GM12878 (cell line): ENCODE data around the gene CYSLTR2. TPM values are rescaled to one million over a fixed set of nuclear protein-coding genes. Genes with fewer than 3 reads are reported as not detected.

Source experiments
- ATAC-seq: fragments of 200-7000 bp; cut with Tn5 transposase; 3 replicates; pipeline ENCODE4 v1.9.1; 2020; ENCODE audit warnings: mild to moderate bottlenecking, moderate library complexity
- BruUV-seq: library from RNA; stranded (reverse); fragments of 400-500 nt; replicated peaks from 2 replicates; lab custom pipeline; 2021; lab: Mats Ljungman, UMichigan
- CTCF ChIA-PET: fragments of 300-600 bp; sonication (Branson Sonifier 250); formaldehyde crosslinking; extraction: SDS; loops from one replicate; lab custom pipeline; 2021; ENCODE audit warnings: inconsistent platforms; lab: Yijun Ruan, JAX
- POLR2A ChIA-PET: fragments of 350-600 bp; formaldehyde crosslinking; extraction: SDS; loops from one replicate; lab custom pipeline; 2021; ENCODE audit warnings: inconsistent platforms; lab: Charles Lee
- RAD21 ChIA-PET: fragments of 300-600 bp; sonication (Branson Sonifier 250); formaldehyde crosslinking; loops from one replicate; lab custom pipeline; 2023; ENCODE audit warnings: antibody characterized with exemption; ENCODE audit not compliant: unreplicated experiment; lab: Charles Lee
- SMC1A ChIA-PET: fragments of 300-600 bp; sonication (Branson Sonifier 250); formaldehyde crosslinking; loops from one replicate; lab custom pipeline; 2023; ENCODE audit not compliant: unreplicated experiment, uncharacterized antibody; lab: Charles Lee
- DNase-seq: peaks from one replicate; pipeline ENCODE4 v3.0.0-alpha.2; 2011; ENCODE audit warnings: low read depth, low spot score
- FAIRE-seq: peaks from 3 replicates; lab custom pipeline; 2011; peaks lifted over from hg19 to GRCh38; lab: Jason Lieb, UNC
- H2AFZ ChIP-seq: 2 replicates; pipeline ENCODE4 v1.6.0; 2011; ENCODE audit warnings: low read depth, low read length, control low read depth; ENCODE audit not compliant: control insufficient read depth
- H3K27ac ChIP-seq: 2 replicates; pipeline ENCODE4 v1.5.1; 2011; ENCODE audit warnings: control low read depth; ENCODE audit not compliant: control insufficient read depth, insufficient read depth
- H3K27me3 ChIP-seq, 2 experiments: replicated peaks in 1 of 2; 2 replicates each; pipeline versions ENCODE4 v1.6.0 to v1.6.1; 2011; ENCODE audit warnings: low read length in 1 of 2; ENCODE audit not compliant: control insufficient read depth in 2 of 2, insufficient read depth in 2 of 2
- H3K36me3 ChIP-seq, 2 experiments: 2 replicates each; pipeline ENCODE4 v1.5.1; 2011; ENCODE audit warnings: low read length in 1 of 2; ENCODE audit not compliant: control insufficient read depth in 2 of 2, insufficient read depth in 2 of 2
- H3K4me1 ChIP-seq: 2 replicates; pipeline ENCODE4 v1.6.1; 2011; ENCODE audit warnings: mild to moderate bottlenecking, low read length, moderate library complexity, mixed read lengths; ENCODE audit not compliant: control insufficient read depth, insufficient read depth
- H3K4me2 ChIP-seq: 2 replicates; pipeline ENCODE4 v1.6.0; 2011; ENCODE audit warnings: control low read depth; ENCODE audit not compliant: control insufficient read depth, insufficient read depth
- H3K4me3 ChIP-seq: fragments of 200-600 bp; sonication (generic); 2 replicates; pipeline ENCODE4 v1.5.1; 2016
- H3K79me2 ChIP-seq: 2 replicates; pipeline ENCODE4 v1.6.0; 2011; ENCODE audit warnings: low read length; ENCODE audit not compliant: control insufficient read depth, insufficient read depth
- H3K9ac ChIP-seq: 2 replicates; pipeline ENCODE4 v1.8.0; 2011; ENCODE audit warnings: low read length, control low read depth, mixed read lengths; ENCODE audit not compliant: control insufficient read depth, insufficient read depth
- H3K9me3 ChIP-seq: replicated peaks from 3 replicates; pipeline ENCODE4 v1.5.1; 2011; ENCODE audit warnings: mild to moderate bottlenecking, low read length; ENCODE audit not compliant: control insufficient read depth, insufficient read depth
- H4K20me1 ChIP-seq: 2 replicates; pipeline ENCODE4 v1.6.0; 2011; ENCODE audit not compliant: control insufficient read depth, insufficient read depth
- CBX3 ChIP-seq: fragments of 200-600 bp; sonication (generic); IDR thresholded peaks from 2 replicates; pipeline ENCODE4 v1.6.1; 2016; ENCODE audit warnings: low read depth, borderline replicate concordance
- CTCF ChIP-seq, 3 experiments: IDR thresholded peaks in 2 of 3; conservative IDR thresholded peaks in 1 of 3; 2 replicates each; pipeline ENCODE4 v1.5.1; 2011; ENCODE audit warnings: low read depth in 3 of 3, low read length in 3 of 3, mild to moderate bottlenecking in 3 of 3, control low read depth in 2 of 3, moderate library complexity in 2 of 3, inconsistent platforms in 1 of 3, mixed read lengths in 1 of 3; ENCODE audit not compliant: control insufficient read depth in 2 of 3, insufficient read depth in 1 of 3; ENCODE audit errors: extremely low read depth in 1 of 3
- ETV6 ChIP-seq, 2 experiments: fragments of 450-650 bp in 1 of 2; IDR thresholded peaks in 1 of 2; conservative IDR thresholded peaks in 1 of 2; 2 replicates each; pipeline ENCODE4 v1.6.1; 2014; ENCODE audit warnings: antibody characterized with exemption in 1 of 2, borderline replicate concordance in 1 of 2, low read depth in 1 of 2, mild to moderate bottlenecking in 1 of 2, moderate library complexity in 1 of 2
- FOXK2 ChIP-seq: fragments of 450-650 bp; IDR thresholded peaks from 2 replicates; pipeline ENCODE4 v1.6.1; 2017; ENCODE audit warnings: mild to moderate bottlenecking, moderate library complexity
- GATAD2B ChIP-seq: fragments of 450-650 bp; conservative IDR thresholded peaks from 2 replicates; pipeline ENCODE4 v1.6.1; 2017; ENCODE audit warnings: low read depth, mild to moderate bottlenecking, moderate library complexity
- LARP7 ChIP-seq: fragments of 450-650 bp; IDR thresholded peaks from 2 replicates; pipeline ENCODE4 v1.6.1; 2017; ENCODE audit warnings: mild to moderate bottlenecking
- MEF2B ChIP-seq: fragments of 450-650 bp; IDR thresholded peaks from 2 replicates; pipeline ENCODE4 v1.6.1; 2018; ENCODE audit warnings: mild to moderate bottlenecking, moderate library complexity; ENCODE audit not compliant: partially characterized antibody, poor library complexity, severe bottlenecking
- MTA2 ChIP-seq: fragments of 450-650 bp; IDR thresholded peaks from 2 replicates; pipeline ENCODE4 v1.6.1; 2016; ENCODE audit warnings: low read depth, mild to moderate bottlenecking, moderate library complexity
- MYC ChIP-seq: IDR thresholded peaks from 2 replicates; pipeline ENCODE4 v1.6.1; 2011; ENCODE audit warnings: mild to moderate bottlenecking, low read length, moderate library complexity, inconsistent platforms; ENCODE audit not compliant: insufficient read depth, insufficient replicate concordance, insufficient read length, severe bottlenecking
- NR2C2 ChIP-seq: IDR thresholded peaks from 2 replicates; pipeline ENCODE4 v1.6.1; 2011; ENCODE audit warnings: borderline replicate concordance, low read depth; ENCODE audit not compliant: control insufficient read depth, insufficient read length
- POU2F2 ChIP-seq: IDR thresholded peaks from 3 replicates; pipeline ENCODE4 v1.6.1; 2011; ENCODE audit warnings: low read depth, mild to moderate bottlenecking, low read length, borderline replicate concordance
- RELA ChIP-seq: fragments of 450-650 bp; IDR thresholded peaks from 2 replicates; pipeline ENCODE4 v1.8.0; 2014; ENCODE audit warnings: borderline replicate concordance; ENCODE audit not compliant: partially characterized antibody
- SMC3 ChIP-seq: IDR thresholded peaks from 2 replicates; pipeline ENCODE4 v1.6.1; 2011; ENCODE audit warnings: low read length, improper control_type of control experiment, borderline replicate concordance
- TBL1XR1 ChIP-seq: IDR thresholded peaks from 2 replicates; pipeline ENCODE4 v1.6.1; 2012; ENCODE audit warnings: low read depth, low read length, improper control_type of control experiment
- ZBED1 ChIP-seq: IDR thresholded peaks from 2 replicates; pipeline ENCODE4 v1.6.1; 2016; ENCODE audit warnings: borderline replicate concordance
- ZNF622 ChIP-seq: fragments of 450-650 bp; IDR thresholded peaks from 2 replicates; pipeline ENCODE4 v1.6.1; 2017; ENCODE audit warnings: mild to moderate bottlenecking, inconsistent platforms
- ZSCAN29 ChIP-seq: fragments of 450-650 bp; IDR thresholded peaks from 2 replicates; pipeline ENCODE4 v1.6.1; 2017; ENCODE audit warnings: mild to moderate bottlenecking, moderate library complexity
- ZZZ3 ChIP-seq: IDR thresholded peaks from 2 replicates; pipeline ENCODE4 v1.6.1; 2011; ENCODE audit warnings: low read depth; ENCODE audit not compliant: control insufficient read depth, insufficient read length
- WGBS: methylation state at CpG from one replicate; pipeline ENCODE4 v1.1.6; 2016; ENCODE audit warnings: low lambda C conversion rate; ENCODE audit not compliant: insufficient replicate concordance, insufficient coverage; ENCODE audit errors: missing lambda C conversion rate; 5-methylcytosine and 5-hydroxymethylcytosine counted together
- in situ Hi-C: fragments of 300-500 bp; cut with MboI; formaldehyde crosslinking; loops from 9 replicates; pipeline ENCODE4 v1.14.3; 2018; ENCODE audit warnings: mixed read lengths
- intact Hi-C: fragments of 100-400 bp; cut with micrococcal nuclease; formaldehyde crosslinking; loops from one replicate; pipeline ENCODE4 v1.14.2; 2022; ENCODE audit not compliant: unreplicated experiment
- polyA plus RNA-seq, 11 experiments: library from polyadenylated mRNA; depleted of rRNA in 4 of 11; unstranded in 6 of 11; stranded (reverse) in 5 of 11; fragments of >200 nt; fragmentation: Nextera tagmentation in 4 of 11; fragmentation: Illumina TruSeq in 1 of 11; extraction: Ambion mirVana in 4 of 11; extraction: Trizol in 1 of 11; gene quantifications; 1 replicate in 1 of 11; 2 replicates in 10 of 11; pipeline versions ENCODE4 v1.2.1 to v1.2.3, GENCODE V29; 2011 to 2016; ENCODE audit warnings: inconsistent platforms in 2 of 11, missing spikeins in 2 of 11, low read depth in 1 of 11
- total RNA-seq, 4 experiments: library from RNA; depleted of rRNA in 3 of 4; stranded (reverse); fragments of >200 nt in 3 of 4; fragmentation: Illumina TruSeq in 1 of 4; extraction: Trizol in 1 of 4; gene quantifications; 2 replicates each; pipeline versions ENCODE4 v1.2.1 to v1.2.3, GENCODE V29; 2013 to 2021

The CYSLTR2 gene
- total and polyA plus RNA-seq, 10 of the 15 experiments (the other 5 are each of a cell fraction or from before 2014, with no cell fraction given) = 0.02 to 0.08 (median 0.03) TPM; not detected in 5

- SMC1A ChIA-PET = no interaction called here
- Histone ChIP-seq H3K4me1 (no peaks in the 10 kb centered on the region), H4K20me1 (no peaks in the 10 kb centered on the region), H3K27me3 (peaks cover 2 to 3% of the 10 kb centered on the region in 2 experiments; a peak in 1 of 4 replicates), H3K36me3 (no peaks in the 10 kb centered on the region), H3K79me2 (no peaks in the 10 kb centered on the region), H2AFZ (no peak overlapping the region), H3K9ac (no peak overlapping the region), H3K4me3 (no peak overlapping the region), H3K27ac (no peak overlapping the region), H3K9me3 (no peaks in the 10 kb centered on the region), H3K4me2 (no peak overlapping the region)
- no peak for DNase-seq
- no peak for TF ChIP-seq CBX3
- no peak for TF ChIP-seq NR2C2
- no peak for TF ChIP-seq ZNF622
- TF ChIP-seq ZBED1 = no peak
- no peak for TF ChIP-seq MEF2B
- no peak for TF ChIP-seq ZSCAN29
- TF ChIP-seq LARP7 = no peak
- no peak for TF ChIP-seq GATAD2B
- no peak for TF ChIP-seq TBL1XR1
- POLR2A ChIA-PET = no interaction called here
- intact Hi-C loops = no loop called here
- ATAC-seq = peak; percentile 52; the same call in 2 of the 3 replicates
- no TSS peak for BruUV-seq
- CTCF ChIA-PET = interaction anchor here (1.0 kb wide), 1 partner anchor 65 kb away, joined by 4 read pairs; no protein-coding TSS in a partner anchor
- RAD21 ChIA-PET = no interaction called here
- 71% methylated on average over 3 of the region's 3 CpGs for WGBS
- in situ Hi-C loops = no loop called here
- FAIRE-seq = no peak
Measured at GRCh38 chr13:48646791-48647190, 6.9 kb upstream of the CYSLTR2 start.

GRCh38 chr13:48647625-48648024 is 6.1 kb upstream of the CYSLTR2 start:
- Histone ChIP-seq H3K79me2 (no peaks in the 10 kb centered on the region), H3K9me3 (no peaks in the 10 kb centered on the region), H3K4me3 (no peak overlapping the region), H3K9ac (no peak overlapping the region), H2AFZ (no peak overlapping the region), H4K20me1 (no peaks in the 10 kb centered on the region), H3K4me2 (no peak overlapping the region), H3K27me3 (peaks cover 2 to 3% of the 10 kb centered on the region in 2 experiments; a peak in 1 of 4 replicates), H3K36me3 (no peaks in the 10 kb centered on the region), H3K27ac (no peak overlapping the region), H3K4me1 (no peaks in the 10 kb centered on the region)
- no TSS peak for BruUV-seq
- in situ Hi-C loops (no loop called here), intact Hi-C loops (no loop called here)
- 27% methylated on average over 2 of the region's 2 CpGs for WGBS
- ChIA-PET POLR2A (no interaction called here), RAD21 (no interaction called here), SMC1A (no interaction called here), CTCF (no interaction called here)
- DNase-seq = no peak
- ATAC-seq = peak; percentile 46; the same call in 2 of the 3 replicates
- FAIRE-seq = no peak
- no peak for TF ChIP-seq ZZZ3
- peak in 2 of 3 experiments; percentile 16 to 20; a peak in 1 of 6 replicates for TF ChIP-seq CTCF (IDR thresholded peaks at IDR 0.05 in 2 of 3, conservative IDR thresholded peaks at IDR 0.05 in 1 of 3; ENCODE audit: control insufficient read depth in 2 of 3, extremely low read depth in 1 of 3, insufficient read depth in 1 of 3, low read depth in 3 of 3, low read length in 3 of 3)
- TF ChIP-seq MYC = no peak
- no peak for TF ChIP-seq MTA2
- peak; percentile 25; the same call in 1 of the 2 replicates for TF ChIP-seq SMC3
- TF ChIP-seq RELA = no peak
- TF ChIP-seq POU2F2 = no peak
- no peak for TF ChIP-seq FOXK2
- no peak for TF ChIP-seq ETV6 (conservative IDR thresholded peaks at IDR 0.05 in 1 of 2, IDR thresholded peaks at IDR 0.05 in 1 of 2; ENCODE audit: borderline replicate concordance in 1 of 2, low read depth in 1 of 2)
- TF ChIP-seq NR2C2 = no peak
